ENCODE results near the gene MYCBP2.

- TF ChIP-seq CTCF (IDR thresholded peaks at IDR 0.05 in 8 of 11, conservative IDR thresholded peaks at IDR 0.05 in 3 of 11) = no peak
- no peak for TF ChIP-seq POLR2A (IDR thresholded peaks at IDR 0.05)
Measured at GRCh38 chr13:77048681-77049080, 278.2 kb downstream of the MYCBP2 start.
